ENCODE measurements around the gene NKAIN2. TPM values are rescaled to one million over a fixed set of nuclear protein-coding genes. Genes with fewer than 3 reads are reported as not detected.

NKAIN2 gene
- total RNA-seq, 2 donors from 2014 or later: 0.31 to 2.3 TPM

DNA sequence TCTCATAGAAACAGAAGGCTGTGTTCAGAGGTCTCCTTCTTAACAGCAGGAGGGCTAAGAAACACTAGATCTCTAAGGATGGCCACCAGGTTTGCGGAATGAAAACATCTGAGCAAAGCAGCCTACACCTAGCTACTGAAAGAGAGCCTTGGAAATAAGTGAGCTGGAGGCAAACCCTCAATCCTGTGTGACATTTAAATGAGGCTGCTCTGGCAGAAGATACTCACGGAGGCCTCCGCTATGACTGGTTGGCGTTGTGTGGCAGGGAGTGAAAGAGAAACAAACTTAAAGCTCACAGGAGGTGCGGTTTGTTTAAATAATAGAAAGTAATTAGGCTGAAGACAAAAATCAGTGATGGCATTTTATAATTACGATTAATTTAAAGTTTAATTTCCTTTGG is 996.6 kb downstream of the NKAIN2 start:
- H3K27me3 ChIP-seq: no peaks in the 10 kb centered on the region
- no peaks in the 10 kb centered on the region for H3K36me3 ChIP-seq
- H3K27ac ChIP-seq: no peak overlapping the region
- H3K4me3 ChIP-seq: no peak overlapping the region
- H3K9me3 ChIP-seq: no peaks in the 10 kb centered on the region
- TF ChIP-seq, protein P1, sequence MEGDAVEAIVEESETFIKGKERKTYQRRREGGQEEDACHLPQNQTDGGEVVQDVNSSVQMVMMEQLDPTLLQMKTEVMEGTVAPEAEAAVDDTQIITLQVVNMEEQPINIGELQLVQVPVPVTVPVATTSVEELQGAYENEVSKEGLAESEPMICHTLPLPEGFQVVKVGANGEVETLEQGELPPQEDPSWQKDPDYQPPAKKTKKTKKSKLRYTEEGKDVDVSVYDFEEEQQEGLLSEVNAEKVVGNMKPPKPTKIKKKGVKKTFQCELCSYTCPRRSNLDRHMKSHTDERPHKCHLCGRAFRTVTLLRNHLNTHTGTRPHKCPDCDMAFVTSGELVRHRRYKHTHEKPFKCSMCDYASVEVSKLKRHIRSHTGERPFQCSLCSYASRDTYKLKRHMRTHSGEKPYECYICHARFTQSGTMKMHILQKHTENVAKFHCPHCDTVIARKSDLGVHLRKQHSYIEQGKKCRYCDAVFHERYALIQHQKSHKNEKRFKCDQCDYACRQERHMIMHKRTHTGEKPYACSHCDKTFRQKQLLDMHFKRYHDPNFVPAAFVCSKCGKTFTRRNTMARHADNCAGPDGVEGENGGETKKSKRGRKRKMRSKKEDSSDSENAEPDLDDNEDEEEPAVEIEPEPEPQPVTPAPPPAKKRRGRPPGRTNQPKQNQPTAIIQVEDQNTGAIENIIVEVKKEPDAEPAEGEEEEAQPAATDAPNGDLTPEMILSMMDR (IDR thresholded peaks at IDR 0.05): no peak
- DNase-seq (ENCODE audit: low spot score): no peak
- H3K4me1 ChIP-seq: no peaks in the 10 kb centered on the region

DNA sequence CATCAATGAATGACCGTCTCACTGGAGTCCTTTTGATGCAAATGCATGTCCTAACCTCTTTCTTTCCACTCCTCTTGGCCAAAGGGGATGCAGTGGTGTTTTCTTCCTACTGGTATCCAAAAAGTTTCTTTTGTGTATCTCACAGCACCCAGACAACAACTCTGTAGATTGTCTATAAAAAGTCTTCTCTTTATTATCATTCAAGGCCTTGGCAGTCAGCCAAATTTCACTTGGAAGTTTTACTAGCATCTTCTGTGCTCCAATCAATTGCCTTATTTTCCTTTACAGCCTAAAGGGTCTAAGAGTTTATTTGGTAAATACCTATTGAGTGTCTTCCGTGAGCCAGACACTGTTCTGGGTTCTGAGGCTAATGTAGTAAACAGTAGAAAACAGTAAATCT is 1008.4 kb downstream of the NKAIN2 start:
- H3K36me3 ChIP-seq: no peaks in the 10 kb centered on the region
- H3K27ac ChIP-seq: no peak overlapping the region
- no peaks in the 10 kb centered on the region for H3K4me1 ChIP-seq
- TF ChIP-seq, protein P1 (IDR thresholded peaks at IDR 0.05): no peak
- H3K27me3 ChIP-seq: no peaks in the 10 kb centered on the region
- no peaks in the 10 kb centered on the region for H3K9me3 ChIP-seq
- DNase-seq (ENCODE audit: low spot score): no peak
- H3K4me3 ChIP-seq: no peak overlapping the region

DNA sequence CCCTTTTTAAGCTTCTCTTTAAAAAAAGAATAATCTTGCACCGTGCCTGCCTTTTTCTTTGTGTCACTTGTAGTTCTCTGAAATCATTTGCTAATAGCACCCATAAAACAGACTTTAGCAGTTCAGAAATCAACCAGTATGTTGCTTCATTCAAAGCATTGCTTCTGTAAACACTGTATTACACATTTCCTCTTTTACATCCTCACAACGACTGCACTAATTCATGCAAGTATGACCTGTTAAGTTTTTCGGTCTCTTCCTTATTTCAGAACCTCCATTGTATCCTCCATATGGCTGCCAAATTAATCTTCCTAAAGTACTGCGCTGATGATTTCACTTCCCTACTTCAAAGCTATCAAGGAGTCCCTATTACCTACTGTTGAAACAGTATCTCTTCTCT is 1015.7 kb downstream of the NKAIN2 start:
- TF ChIP-seq, protein P1 (IDR thresholded peaks at IDR 0.05): no peak
- H3K27me3 ChIP-seq: no peaks in the 10 kb centered on the region
- no peak overlapping the region for H3K27ac ChIP-seq
- H3K4me1 ChIP-seq: no peaks in the 10 kb centered on the region
- no peaks in the 10 kb centered on the region for H3K9me3 ChIP-seq
- DNase-seq (ENCODE audit: low spot score): no peak
- no peak overlapping the region for H3K4me3 ChIP-seq
- H3K36me3 ChIP-seq: no peaks in the 10 kb centered on the region

DNA sequence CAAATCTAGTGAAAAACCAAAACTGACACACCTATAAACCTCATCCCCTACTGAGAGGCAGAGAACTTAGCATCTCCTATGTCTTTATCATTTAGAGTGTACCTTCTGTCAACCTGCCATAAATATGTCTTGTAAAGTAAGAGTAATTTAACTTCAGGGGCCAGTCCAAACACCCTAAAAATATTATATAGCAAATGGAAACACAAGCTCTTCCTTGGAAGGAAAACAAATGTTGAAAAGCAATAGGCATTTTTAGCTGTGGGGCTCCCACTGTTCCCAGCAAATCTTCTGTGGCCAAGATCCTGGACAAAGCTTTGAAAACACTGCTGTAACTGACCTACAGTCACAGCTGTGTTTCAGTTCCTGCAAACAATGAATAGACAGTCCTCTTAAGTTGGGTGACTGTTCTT is 1018.5 kb downstream of the NKAIN2 start:
- DNase-seq (ENCODE audit: low spot score): no peak
- Histone ChIP-seq H3K36me3 (no peaks in the 10 kb centered on the region), H3K4me3 (no peak overlapping the region), H3K27ac (no peak overlapping the region), H3K4me1 (no peaks in the 10 kb centered on the region), H3K9me3 (no peaks in the 10 kb centered on the region), H3K27me3 (no peaks in the 10 kb centered on the region)
- TF ChIP-seq, protein P1 (IDR thresholded peaks at IDR 0.05): no peak

DNA sequence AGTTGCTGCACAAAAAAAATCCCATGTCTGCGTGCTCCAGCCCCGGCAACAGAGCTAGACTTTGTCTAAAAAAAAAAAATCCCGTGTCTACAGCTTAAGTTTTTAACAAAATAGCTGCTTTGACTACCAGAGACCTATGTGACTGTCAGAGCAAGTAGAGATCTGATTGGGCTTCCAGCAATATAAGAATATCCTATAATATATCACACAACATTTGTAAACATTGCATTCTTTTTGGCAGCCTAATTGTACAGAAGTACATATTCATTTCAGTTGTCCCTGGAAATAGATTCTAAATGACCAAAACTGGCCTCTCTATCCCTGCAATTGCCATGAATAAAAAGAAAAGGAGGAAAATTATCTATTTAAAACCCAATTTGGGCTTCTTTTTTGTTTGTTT is 1019.1 kb downstream of the NKAIN2 start:
- Histone ChIP-seq H3K36me3 (no peaks in the 10 kb centered on the region), H3K27ac (no peak overlapping the region), H3K9me3 (no peaks in the 10 kb centered on the region), H3K27me3 (no peaks in the 10 kb centered on the region), H3K4me3 (no peak overlapping the region), H3K4me1 (no peaks in the 10 kb centered on the region)
- no peak for DNase-seq (ENCODE audit: low spot score)
- TF ChIP-seq, protein P1 (IDR thresholded peaks at IDR 0.05): no peak
